GM10847 (cell line): ENCODE results near the gene CCN2.

Experiments used
- POLR2A ChIP-seq: IDR thresholded peaks from 2 replicates; pipeline ENCODE4 v1.6.1; 2011; ENCODE audit not compliant: insufficient read length; ENCODE audit errors: extremely low read depth

Gene CCN2

GRCh38 chr6:131972741-131973140 lies 21.6 kb upstream of the CCN2 start:
- TF ChIP-seq POLR2A, result no peak

GRCh38 chr6:131970076-131970859 lies 19.1 kb upstream of the CCN2 start:
- no peak for TF ChIP-seq POLR2A

- no peak for TF ChIP-seq POLR2A
These were observed 17.5 kb upstream of the CCN2 start for GRCh38 chr6:131968656-131969055.

- no peak for TF ChIP-seq POLR2A
These were observed 16.8 kb upstream of the CCN2 start for GRCh38 chr6:131967948-131968347.

- no peak for TF ChIP-seq POLR2A
These were observed 15.3 kb upstream of the CCN2 start for GRCh38 chr6:131966443-131966842.

GRCh38 chr6:131963063-131963462 lies 11.9 kb upstream of the CCN2 start:
- no peak for TF ChIP-seq POLR2A

- no peak for TF ChIP-seq POLR2A
These were observed 9.4 kb upstream of the CCN2 start for GRCh38 chr6:131960371-131961133.

GRCh38 chr6:131958542-131959470 lies 7.6 kb upstream of the CCN2 start:
- no peak for TF ChIP-seq POLR2A

GRCh38 chr6:131958095-131958494 lies 6.9 kb upstream of the CCN2 start:
- TF ChIP-seq POLR2A, result no peak

- no peak for TF ChIP-seq POLR2A
These were observed 4.7 kb upstream of the CCN2 start for GRCh38 chr6:131955876-131956275.

GRCh38 chr6:131955192-131955591 lies 4.0 kb upstream of the CCN2 start:
- no peak for TF ChIP-seq POLR2A

GRCh38 chr6:131954775-131955107 lies 3.6 kb upstream of the CCN2 start:
- TF ChIP-seq POLR2A, result no peak

GRCh38 chr6:131954059-131954774 lies 3.0 kb upstream of the CCN2 start:
- TF ChIP-seq POLR2A, result no peak

- no peak for TF ChIP-seq POLR2A
These were observed 1.8 kb upstream of the CCN2 start for GRCh38 chr6:131952886-131953509.
